Endothelial cell of umbilical vein (primary cell): Measurements from ENCODE around the gene SHISA5. TPM values are rescaled to one million over a fixed set of nuclear protein-coding genes. Genes with fewer than 3 reads are reported as not detected.

ENCODE experiments used
- BruUV-seq: library from RNA; stranded (reverse); fragments of 400-500 nt; replicated peaks from 2 replicates; lab custom pipeline; 2021; lab: Mats Ljungman, UMichigan
- CTCF ChIA-PET: fragments of 300-600, 350-600 bp; sonication (Branson Sonifier 250); formaldehyde crosslinking; loops from one replicate; lab custom pipeline; 2021; ENCODE audit warnings: antibody characterized with exemption, inconsistent platforms; lab: Charles Lee
- POLR2A ChIA-PET: fragments of 300-600, 350-600 bp; sonication (Branson Sonifier 250); formaldehyde crosslinking; loops from one replicate; lab custom pipeline; 2021; ENCODE audit warnings: antibody characterized with exemption, inconsistent platforms; lab: Charles Lee
- DNase-seq: peaks from one replicate; pipeline ENCODE4 v3.0.0-alpha.2; 2011; ENCODE audit warnings: low read depth, low spot score
- FAIRE-seq: peaks from 2 replicates; lab custom pipeline; 2011; peaks lifted over from hg19 to GRCh38; lab: Jason Lieb, UNC
- H2AFZ ChIP-seq: 2 replicates; pipeline ENCODE4 v1.6.0; 2012; ENCODE audit warnings: low read depth, low read length, control low read depth, inconsistent platforms
- H3K27ac ChIP-seq: 2 replicates; pipeline ENCODE4 v1.5.1; 2011; ENCODE audit warnings: low read depth, mild to moderate bottlenecking, control low read depth, low read length, moderate library complexity; ENCODE audit not compliant: insufficient read depth
- H3K27me3 ChIP-seq, 2 experiments: 2 replicates each; pipeline versions ENCODE4 v1.6.0 to v1.6.1; 2011; ENCODE audit warnings: low read length in 2 of 2, mixed read lengths in 1 of 2; ENCODE audit not compliant: control insufficient read depth in 2 of 2, insufficient read depth in 2 of 2
- H3K36me3 ChIP-seq, 2 experiments: 2 replicates in 1 of 2; 3 replicates in 1 of 2; pipeline ENCODE4 v1.5.1; 2011; ENCODE audit warnings: low read length in 2 of 2, mild to moderate bottlenecking in 1 of 2, moderate library complexity in 1 of 2; ENCODE audit not compliant: control insufficient read depth in 2 of 2, insufficient read depth in 2 of 2; ENCODE audit errors: extremely low read depth in 1 of 2
- H3K4me1 ChIP-seq: 3 replicates; pipeline ENCODE4 v1.5.1; 2011; ENCODE audit warnings: mild to moderate bottlenecking, low read length; ENCODE audit not compliant: control insufficient read depth, insufficient read depth; ENCODE audit errors: extremely low read depth
- H3K4me2 ChIP-seq: 2 replicates; pipeline ENCODE4 v1.6.1; 2011; ENCODE audit warnings: low read length, control low read depth, mixed read lengths; ENCODE audit not compliant: insufficient read depth
- H3K4me3 ChIP-seq, 3 experiments: fragments of 200-600 bp in 1 of 3; sonication (generic), shearing (Covaris generic) in 1 of 3; replicated peaks in 1 of 3; 2 replicates each; pipeline ENCODE4 v1.5.1; 2011 to 2016; ENCODE audit warnings: control low read depth in 3 of 3, low read length in 3 of 3, mild to moderate bottlenecking in 2 of 3, inconsistent platforms in 1 of 3, low read depth in 1 of 3, moderate library complexity in 1 of 3; ENCODE audit not compliant: insufficient read depth in 1 of 3
- H3K79me2 ChIP-seq: 2 replicates; pipeline ENCODE4 v1.6.0; 2012; ENCODE audit warnings: low read length, inconsistent platforms; ENCODE audit not compliant: control insufficient read depth, insufficient read depth
- H3K9ac ChIP-seq: replicated peaks from 2 replicates; pipeline ENCODE3; 2011; ENCODE audit warnings: low read length, control low read depth; ENCODE audit not compliant: insufficient read depth; ENCODE audit errors: extremely low read depth
- H3K9me1 ChIP-seq: replicated peaks from 3 replicates; pipeline ENCODE4 v1.6.0; 2011; ENCODE audit warnings: mild to moderate bottlenecking, low read length; ENCODE audit not compliant: control insufficient read depth, insufficient read depth; ENCODE audit errors: extremely low read depth
- H3K9me3 ChIP-seq: replicated peaks from 2 replicates; pipeline ENCODE4 v1.5.1; 2012; ENCODE audit warnings: low read length, inconsistent platforms; ENCODE audit not compliant: control insufficient read depth, insufficient read depth
- H4K20me1 ChIP-seq: replicated peaks from 2 replicates; pipeline ENCODE3; 2011; ENCODE audit warnings: mild to moderate bottlenecking, low read length; ENCODE audit not compliant: control insufficient read depth, insufficient read depth; ENCODE audit errors: extremely low read depth
- CTCF ChIP-seq, 2 donors: IDR thresholded peaks; 1 replicate in 1 of 2; 2 replicates in 1 of 2; pipeline ENCODE4 v1.5.1; 2011; ENCODE audit warnings: low read length in 2 of 2, mild to moderate bottlenecking in 2 of 2, moderate library complexity in 2 of 2, control low read depth in 1 of 2, inconsistent platforms in 1 of 2, low read depth in 1 of 2; ENCODE audit not compliant: insufficient read depth in 1 of 2; ENCODE audit errors: extremely low read depth in 1 of 2
- EZH2 ChIP-seq: IDR thresholded peaks from 2 replicates; pipeline ENCODE4 v1.6.1; 2012; ENCODE audit warnings: borderline replicate concordance, low read depth, mild to moderate bottlenecking, moderate library complexity, low read length, inconsistent platforms; ENCODE audit not compliant: severe bottlenecking
- FOS ChIP-seq: IDR thresholded peaks from 2 replicates; pipeline ENCODE4 v1.6.1; 2011; ENCODE audit warnings: mild to moderate bottlenecking, low read length, moderate library complexity, borderline replicate concordance; ENCODE audit not compliant: insufficient read depth
- GATA2 ChIP-seq: IDR thresholded peaks from 2 replicates; pipeline ENCODE4 v1.7.0; 2011; ENCODE audit warnings: low read depth, mild to moderate bottlenecking, moderate library complexity, mixed read lengths, low read length; ENCODE audit not compliant: insufficient read length, insufficient read depth
- JUN ChIP-seq: IDR thresholded peaks from 2 replicates; pipeline ENCODE4 v1.6.1; 2011; ENCODE audit warnings: borderline replicate concordance, low read depth; ENCODE audit not compliant: insufficient read length, insufficient read depth
- MAX ChIP-seq: IDR thresholded peaks from 2 replicates; pipeline ENCODE4 v1.6.1; 2011; ENCODE audit not compliant: insufficient read depth, insufficient read length
- MYC ChIP-seq: IDR thresholded peaks from one replicate; pipeline ENCODE4 v1.6.1; 2011; ENCODE audit warnings: mild to moderate bottlenecking, low read depth, low read length
- POLR2A ChIP-seq: IDR thresholded peaks from 2 replicates; pipeline ENCODE4 v1.6.1; 2012; ENCODE audit warnings: low read depth, mild to moderate bottlenecking, control low read depth, low read length
- POLR2AphosphoS5 ChIP-seq: IDR thresholded peaks from 2 replicates; pipeline ENCODE4 v1.6.1; 2012; ENCODE audit warnings: low read depth, mild to moderate bottlenecking, control low read depth, low read length, moderate library complexity; ENCODE audit not compliant: insufficient read depth
- dilution Hi-C: fragments of 300-500 bp; cut with MboI; formaldehyde crosslinking; loops from one replicate; pipeline ENCODE4 v1.15.0; 2019; ENCODE audit warnings: low sequenced_read_pairs; ENCODE audit not compliant: extremely low pct_ligation_motif_present
- intact Hi-C: fragments of 100-400 bp; cut with micrococcal nuclease; formaldehyde crosslinking; loops from one replicate; pipeline ENCODE4 v1.10.0; 2022
- polyA plus RNA-seq, 4 experiments: library from polyadenylated mRNA; depleted of rRNA in 3 of 4; stranded (reverse) in 3 of 4; unstranded in 1 of 4; fragments of >200 nt; gene quantifications; 2 replicates each; pipeline versions ENCODE4 v1.2.1 to v1.2.3, GENCODE V29; 2011 to 2012; ENCODE audit warnings: missing spikeins in 1 of 4
- total RNA-seq: library from RNA; stranded (reverse); gene quantifications from 2 replicates; pipeline ENCODE4 v1.2.3, GENCODE V29; 2021

SHISA5 gene
- total and polyA plus RNA-seq, 2 donors (not counting 3 experiments of a cell fraction or from before 2014, with no cell fraction given): 205 to 320 TPM

GRCh38 chr3:48470286-48470685 is 33.7 kb downstream of the SHISA5 start:
- peaks cover 0 to 34% of the 10 kb centered on the region in 2 experiments for H3K36me3 ChIP-seq
- H3K4me2 ChIP-seq: no peak overlapping the region
- no peak overlapping the region for H2AFZ ChIP-seq
- no peaks in the 10 kb centered on the region for H3K9me1 ChIP-seq
- H3K79me2 ChIP-seq: peaks cover 59% of the 10 kb centered on the region
- FAIRE-seq (no peak), DNase-seq (no peak)
- ChIA-PET POLR2A (interaction anchor here (0.6 kb wide), 1 partner anchor 802 kb away, joined by 5 read pairs; no protein-coding TSS in a partner anchor), CTCF (interaction anchor here (0.9 to 3.9 kb wide), 2 partner anchors 34 to 88 kb away, joined by 3 to 23 read pairs; no protein-coding TSS in a partner anchor)
- BruUV-seq: no TSS peak
- dilution Hi-C loops: no loop called here
- H3K4me1 ChIP-seq: peaks cover 29% of the 10 kb centered on the region
- H3K9me3 ChIP-seq: no peaks in the 10 kb centered on the region
- H3K4me3 ChIP-seq: no peak overlapping the region
- H3K9ac ChIP-seq: no peak overlapping the region
- intact Hi-C loops: no loop called here
- TF ChIP-seq GATA2: no peak
- no peaks in the 10 kb centered on the region for H3K27me3 ChIP-seq
- H4K20me1 ChIP-seq: no peaks in the 10 kb centered on the region
- no peak overlapping the region for H3K27ac ChIP-seq

GRCh38 chr3:48469046-48469915 is 34.7 kb downstream of the SHISA5 start:
- Histone ChIP-seq H3K9me3 (no peaks in the 10 kb centered on the region), H3K36me3 (peaks cover 0 to 32% of the 10 kb centered on the region in 2 experiments), H3K27me3 (no peaks in the 10 kb centered on the region), H4K20me1 (no peaks in the 10 kb centered on the region), H3K4me3 (no peak overlapping the region), H3K4me1 (peaks cover 33% of the 10 kb centered on the region), H3K4me2 (no peak overlapping the region), H3K79me2 (peaks cover 59% of the 10 kb centered on the region), H3K9me1 (no peaks in the 10 kb centered on the region), H3K9ac (no peak overlapping the region), H3K27ac (no peak overlapping the region), H2AFZ (no peak overlapping the region)
- BruUV-seq: no TSS peak
- intact Hi-C loops: no loop called here
- no peak for FAIRE-seq
- dilution Hi-C loops: no loop called here
- ChIA-PET POLR2A (interaction anchor here (0.6 kb wide), 1 partner anchor 803 kb away, joined by 5 read pairs; no protein-coding TSS in a partner anchor), CTCF (interaction anchor here (1.2 to 6.2 kb wide), 2 partner anchors 33 to 80 kb away, joined by 3 to 63 read pairs; no protein-coding TSS in a partner anchor)
- DNase-seq: no peak
- TF ChIP-seq JUN: no peak
- no peak for TF ChIP-seq EZH2
- TF ChIP-seq CTCF (IDR thresholded peaks at IDR 0.05; ENCODE audit: extremely low read depth in 1 of 2, insufficient read depth in 1 of 2, low read depth in 1 of 2, low read length in 2 of 2): no peak
- TF ChIP-seq FOS: no peak
- no peak for TF ChIP-seq POLR2AphosphoS5
- no peak for TF ChIP-seq MYC
- no peak for TF ChIP-seq GATA2
- no peak for TF ChIP-seq POLR2A
- no peak for TF ChIP-seq MAX
